NCI-H774 (cell line): ENCODE measurements around the gene GNAT3.

Experiments used
- DNase-seq: peaks from one replicate; lab custom pipeline; 2025; lab: John Stamatoyannopoulos, UW

GNAT3 gene

GRCh38 chr7:80500325-80500724 lies 11.5 kb downstream of the GNAT3 start:
- DNase-seq = no peak

GRCh38 chr7:80499350-80499953 lies 12.4 kb downstream of the GNAT3 start:
- DNase-seq = no peak

- no peak for DNase-seq
Measured at GRCh38 chr7:80498481-80499349, 13.1 kb downstream of the GNAT3 start.

- DNase-seq = no peak
Measured at GRCh38 chr7:80496586-80496985, 15.3 kb downstream of the GNAT3 start.

GRCh38 chr7:80493121-80493849 lies 18.6 kb downstream of the GNAT3 start:
- no peak for DNase-seq

- DNase-seq = no peak
Measured at GRCh38 chr7:80491462-80491861, 20.4 kb downstream of the GNAT3 start.

- DNase-seq = no peak
Measured at GRCh38 chr7:80488851-80489370, 23.0 kb downstream of the GNAT3 start.

GRCh38 chr7:80488406-80488805 lies 23.5 kb downstream of the GNAT3 start:
- no peak for DNase-seq

GRCh38 chr7:80485721-80486120 lies 26.1 kb downstream of the GNAT3 start:
- no peak for DNase-seq

GRCh38 chr7:80482950-80483349 lies 28.9 kb downstream of the GNAT3 start:
- DNase-seq = no peak

- DNase-seq = no peak
Measured at GRCh38 chr7:80481196-80481884, 30.5 kb downstream of the GNAT3 start.

GRCh38 chr7:80480566-80480965 lies 31.3 kb downstream of the GNAT3 start:
- DNase-seq = no peak

GRCh38 chr7:80478683-80479082 lies 33.2 kb downstream of the GNAT3 start:
- no peak for DNase-seq

- no peak for DNase-seq
Measured at GRCh38 chr7:80476035-80476434, 35.8 kb downstream of the GNAT3 start.

GRCh38 chr7:80475383-80475782 lies 36.5 kb downstream of the GNAT3 start:
- no peak for DNase-seq

- no peak for DNase-seq
Measured at GRCh38 chr7:80473751-80474150, 38.1 kb downstream of the GNAT3 start.

- no peak for DNase-seq
Measured at GRCh38 chr7:80472491-80473200, 39.2 kb downstream of the GNAT3 start.

GRCh38 chr7:80468931-80469714 lies 42.7 kb downstream of the GNAT3 start:
- DNase-seq = no peak

- DNase-seq = no peak
Measured at GRCh38 chr7:80467069-80467468, 44.8 kb downstream of the GNAT3 start.

- DNase-seq = no peak
Measured at GRCh38 chr7:80466636-80467035, 45.2 kb downstream of the GNAT3 start.

GRCh38 chr7:80464211-80464610 lies 47.7 kb downstream of the GNAT3 start:
- no peak for DNase-seq
